HG03045 (cell line): ENCODE results near the gene ANAPC2.

Experiments used
- ATAC-seq: cut with Tn5 transposase; IDR thresholded peaks from one replicate; pipeline ENCODE4 v1.9.1; 2021; ENCODE audit warnings: mild to moderate bottlenecking, moderate library complexity; ENCODE audit not compliant: unreplicated experiment

ANAPC2 gene

GRCh38 chr9:137193771-137194170, 5.4 kb upstream of the ANAPC2 start:
- ATAC-seq = no peak

DNA sequence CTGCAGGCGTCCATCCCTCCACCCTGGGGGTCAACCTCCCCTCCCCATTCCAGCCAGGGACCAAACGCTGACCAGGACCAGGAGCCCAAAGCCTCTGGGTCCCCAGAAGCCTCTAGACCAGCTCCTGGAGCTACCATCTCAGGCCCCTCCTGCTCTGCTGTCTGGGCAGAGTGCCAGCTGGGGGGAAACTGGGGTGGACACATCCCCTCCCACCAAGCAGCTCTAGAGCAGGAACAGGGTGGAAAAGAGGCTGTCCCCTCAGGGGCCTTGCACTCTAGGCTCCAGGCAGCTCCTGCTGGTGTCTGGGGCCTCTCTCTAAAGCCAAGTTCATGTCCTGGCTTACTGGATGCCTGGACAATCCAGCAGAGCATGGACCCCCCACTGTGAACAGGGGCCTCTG, 4.5 kb upstream of the ANAPC2 start:
- no peak for ATAC-seq

- ATAC-seq = no peak
Observed at GRCh38 chr9:137192448-137192780, 4.1 kb upstream of the ANAPC2 start.

- no peak for ATAC-seq
Observed at GRCh38 chr9:137191691-137192447, 3.5 kb upstream of the ANAPC2 start.

DNA sequence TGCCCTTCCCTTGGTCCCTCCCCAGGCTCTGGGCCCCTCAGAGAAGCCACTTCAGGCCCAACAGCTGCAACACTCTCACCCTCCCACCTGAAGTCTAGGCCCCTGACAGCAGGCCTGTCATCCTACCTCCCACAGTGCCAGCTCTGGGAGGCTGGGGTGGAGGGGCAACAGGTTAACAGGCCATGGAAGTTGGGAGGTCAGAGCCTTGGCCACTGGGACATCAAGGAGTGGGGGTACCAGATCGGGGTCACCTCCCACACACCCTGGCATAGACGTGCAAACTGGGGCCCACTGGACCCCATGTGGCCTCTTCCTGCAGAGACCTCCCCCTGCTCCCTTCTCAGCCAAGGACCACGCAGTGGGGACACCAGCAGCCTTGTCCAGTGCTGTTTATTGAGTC, 2.9 kb upstream of the ANAPC2 start:
- ATAC-seq = no peak

DNA sequence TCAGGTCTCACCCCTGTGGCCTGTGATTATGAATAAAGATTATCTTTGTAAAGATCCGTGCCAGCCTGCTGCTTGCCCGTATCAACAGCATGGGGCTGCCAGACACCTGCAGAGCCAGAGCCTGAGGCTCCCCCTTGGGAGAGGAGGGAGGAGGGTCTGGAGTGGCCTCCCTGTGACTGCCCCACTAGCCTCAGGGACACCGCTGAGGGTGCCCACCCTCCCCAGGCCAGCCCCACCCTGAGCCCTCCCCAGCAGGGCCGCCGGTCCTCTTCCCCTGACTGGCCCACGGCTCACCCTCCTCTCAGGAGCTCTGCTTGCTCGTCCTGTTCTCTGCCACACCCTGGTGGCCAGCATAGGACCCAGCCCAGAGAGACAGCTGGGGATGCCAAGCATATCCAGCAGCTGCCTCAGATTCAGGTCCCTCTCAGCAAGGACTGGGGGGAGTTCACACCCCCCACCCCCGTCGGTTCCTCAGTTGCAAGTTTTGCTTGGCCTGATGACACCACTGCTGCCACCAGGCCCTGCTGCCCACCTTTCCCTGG, 2.0 kb upstream of the ANAPC2 start:
- no peak for ATAC-seq

GRCh38 chr9:137189297-137190295, 1.2 kb upstream of the ANAPC2 start:
- no peak for ATAC-seq

DNA sequence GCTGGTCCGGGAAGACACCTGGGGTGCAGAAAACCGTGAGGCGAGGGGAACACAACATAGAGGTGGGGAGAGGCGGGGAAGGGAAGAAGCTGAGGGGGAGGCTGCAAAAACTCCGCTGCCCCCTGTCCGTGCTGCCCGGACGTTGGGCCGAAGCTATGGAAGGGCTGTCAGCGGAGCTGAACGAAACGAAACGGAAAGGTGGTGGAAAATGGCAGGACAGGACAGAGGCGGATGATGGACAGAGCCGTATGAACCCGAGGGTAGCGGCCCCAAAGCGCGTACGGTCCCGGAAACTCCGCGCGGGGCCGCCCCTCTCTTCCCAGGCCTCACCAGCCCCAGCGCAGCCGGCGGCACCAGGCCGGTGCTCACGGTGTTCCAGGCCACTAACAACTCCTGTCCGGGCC, 272 bp downstream of the ANAPC2 start:
- ATAC-seq = no peak

DNA sequence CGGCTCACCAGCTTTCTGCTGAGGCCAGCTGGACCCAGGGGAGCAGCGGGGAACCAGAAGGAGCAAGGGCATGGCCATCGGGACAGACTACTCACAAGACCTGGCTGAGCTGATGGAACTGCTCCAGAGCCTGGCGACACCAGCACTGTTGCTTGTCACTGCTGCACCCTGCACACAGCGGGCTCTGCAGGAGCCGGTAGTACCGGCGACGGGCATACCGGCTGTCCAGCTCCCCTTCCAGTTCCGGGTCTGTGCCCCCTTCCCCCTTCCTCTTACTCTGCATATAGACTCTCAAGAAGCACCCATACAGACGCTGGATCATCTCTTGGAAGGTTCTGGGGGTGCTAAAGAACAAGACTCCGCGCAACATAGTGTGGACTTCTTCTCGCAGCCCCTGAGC, 974 bp downstream of the ANAPC2 start:
- ATAC-seq = no peak

GRCh38 chr9:137186385-137186784, 2.0 kb downstream of the ANAPC2 start:
- no peak for ATAC-seq

- no peak for ATAC-seq
Observed at GRCh38 chr9:137185921-137186320, 2.4 kb downstream of the ANAPC2 start.

DNA sequence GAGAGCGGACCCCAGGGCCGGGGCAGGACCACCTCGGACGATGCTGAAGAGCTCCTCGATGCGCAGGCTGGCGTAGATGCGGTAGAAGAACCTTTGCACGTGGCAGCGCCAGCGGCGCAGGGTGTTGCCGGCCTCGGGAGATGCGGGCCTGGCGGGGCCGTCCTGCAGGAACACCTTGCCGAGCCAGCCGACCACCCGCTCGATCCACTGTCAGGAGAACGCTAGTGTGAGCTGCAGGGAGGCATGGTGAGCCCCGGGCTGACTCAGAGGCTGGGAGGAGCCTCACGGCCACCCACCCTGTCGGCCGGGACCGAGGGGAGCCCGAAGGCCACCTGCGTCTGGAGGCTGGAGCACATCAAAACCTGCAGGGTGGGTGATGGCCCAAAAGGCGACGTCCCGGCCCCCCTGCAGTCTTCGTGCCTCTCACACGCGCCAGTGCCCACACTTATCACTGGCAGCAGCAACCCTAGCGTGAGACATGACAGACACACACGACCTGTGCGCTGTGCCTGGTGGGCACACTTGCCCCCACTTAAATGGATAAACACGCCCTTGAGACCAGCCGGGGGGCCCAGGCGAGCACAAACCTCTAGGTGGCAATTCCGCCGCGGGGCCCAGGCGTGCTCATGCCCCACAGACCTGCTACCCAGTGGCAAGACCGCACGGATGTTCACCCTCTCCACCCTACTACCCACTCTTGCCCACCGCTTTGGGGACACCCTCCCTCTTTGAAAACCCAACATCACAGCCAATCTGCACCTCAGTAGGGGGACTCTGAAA, 3.3 kb downstream of the ANAPC2 start:
- ATAC-seq = no peak

GRCh38 chr9:137183980-137184595, 4.3 kb downstream of the ANAPC2 start:
- no peak for ATAC-seq

DNA sequence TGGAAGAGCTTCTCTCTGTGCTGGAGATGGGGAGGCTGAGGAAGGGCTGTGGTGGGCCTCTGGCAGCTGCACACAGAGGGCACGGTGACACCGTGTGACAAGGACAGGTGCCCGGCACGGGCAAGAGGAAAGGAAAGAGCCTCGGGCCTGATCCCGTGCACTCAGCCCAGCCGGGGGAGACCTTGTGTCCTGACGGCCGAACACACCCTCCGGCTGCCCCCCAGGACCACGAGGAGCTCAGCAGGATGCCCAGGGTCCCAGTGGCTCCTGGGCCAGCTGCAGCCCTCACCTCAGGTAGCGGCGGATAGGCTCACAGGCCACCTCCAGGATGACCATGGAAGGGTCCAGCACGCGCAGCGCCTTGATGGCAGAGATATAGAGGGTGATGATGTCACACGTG, 5.5 kb downstream of the ANAPC2 start:
- ATAC-seq = no peak

GRCh38 chr9:137181680-137182079, 6.7 kb downstream of the ANAPC2 start:
- ATAC-seq = no peak

DNA sequence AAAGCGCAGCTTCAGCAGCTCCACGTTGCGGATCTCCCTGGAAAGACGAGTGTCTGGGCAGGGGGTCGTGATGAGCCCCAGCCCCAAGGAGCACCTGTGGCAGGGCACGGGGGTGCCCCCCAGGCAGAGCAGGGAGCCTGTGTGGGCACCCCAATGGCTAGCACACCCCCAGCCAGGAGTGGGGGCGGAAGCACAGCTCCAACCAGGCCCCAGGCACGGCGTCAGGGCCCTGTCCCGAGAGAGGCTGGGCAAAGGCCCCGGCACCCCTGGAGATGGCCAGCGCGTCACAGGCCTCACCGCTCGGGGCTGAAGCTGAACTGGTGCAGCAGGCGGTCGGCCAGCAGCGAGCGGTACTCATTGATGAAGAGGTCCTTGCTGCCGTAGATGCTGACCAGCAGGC, 7.9 kb downstream of the ANAPC2 start:
- no peak for ATAC-seq

DNA sequence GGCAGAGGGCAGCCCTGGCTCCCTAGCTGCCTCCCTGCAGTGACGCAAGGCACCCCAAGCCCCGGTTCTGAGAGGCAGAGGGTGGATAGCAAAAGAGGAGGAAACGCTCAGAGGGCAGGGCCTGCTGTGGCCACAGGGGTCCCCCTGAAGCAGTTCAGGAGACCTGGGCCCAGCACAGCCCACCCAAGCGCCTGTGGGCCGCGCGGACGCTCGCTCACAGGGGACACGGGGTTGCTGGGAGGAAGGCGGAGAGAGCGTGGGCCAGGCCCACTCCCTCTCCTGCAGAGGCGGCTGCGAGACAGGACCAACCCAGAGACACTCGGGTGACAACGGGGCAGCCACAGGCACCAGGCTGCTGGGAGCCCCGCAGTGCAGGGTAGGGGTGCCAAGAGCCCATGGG, 8.6 kb downstream of the ANAPC2 start:
- no peak for ATAC-seq

DNA sequence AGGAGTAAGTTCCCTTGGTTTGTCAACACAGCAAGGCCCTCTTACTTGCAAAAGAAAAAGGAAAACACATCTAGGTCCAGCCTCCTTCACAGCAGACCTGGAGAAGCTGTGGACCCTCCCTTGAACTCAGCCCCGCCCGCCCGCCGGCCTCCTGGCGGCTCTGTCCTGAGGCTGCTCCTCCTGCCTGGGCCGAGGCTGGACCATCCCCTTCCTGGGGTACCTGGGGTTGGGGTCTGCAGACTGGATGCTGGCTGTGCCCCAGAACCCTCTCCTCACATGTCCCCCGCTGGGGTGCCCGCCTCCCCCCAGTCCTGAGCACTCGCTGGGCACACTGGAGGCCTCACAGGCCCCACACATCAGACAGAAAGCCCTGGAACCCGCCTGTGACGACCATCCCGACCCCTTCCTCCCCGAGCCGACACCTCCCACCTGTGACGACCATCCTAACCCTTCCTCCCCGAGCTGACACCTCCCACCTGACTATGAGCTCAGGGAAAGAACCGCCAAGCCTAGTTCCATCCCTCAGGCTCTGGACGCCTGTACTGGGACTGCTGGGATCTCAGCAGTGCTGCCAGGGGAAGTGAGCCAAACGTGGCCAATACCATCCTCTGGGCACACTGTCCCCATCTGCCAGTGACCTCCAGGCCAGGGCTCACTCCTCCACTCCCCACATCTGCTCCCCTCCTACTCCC, 9.3 kb downstream of the ANAPC2 start:
- ATAC-seq = no peak

- ATAC-seq = no peak
Observed at GRCh38 chr9:137178201-137178938, 10.0 kb downstream of the ANAPC2 start.
